ENCODE results near the gene LRBA. TPM values are rescaled to one million over a fixed set of nuclear protein-coding genes. Genes with fewer than 3 reads are reported as not detected.

Gene LRBA
- total RNA-seq, 1 experiment from 2014 or later: 55.3 TPM

DNA sequence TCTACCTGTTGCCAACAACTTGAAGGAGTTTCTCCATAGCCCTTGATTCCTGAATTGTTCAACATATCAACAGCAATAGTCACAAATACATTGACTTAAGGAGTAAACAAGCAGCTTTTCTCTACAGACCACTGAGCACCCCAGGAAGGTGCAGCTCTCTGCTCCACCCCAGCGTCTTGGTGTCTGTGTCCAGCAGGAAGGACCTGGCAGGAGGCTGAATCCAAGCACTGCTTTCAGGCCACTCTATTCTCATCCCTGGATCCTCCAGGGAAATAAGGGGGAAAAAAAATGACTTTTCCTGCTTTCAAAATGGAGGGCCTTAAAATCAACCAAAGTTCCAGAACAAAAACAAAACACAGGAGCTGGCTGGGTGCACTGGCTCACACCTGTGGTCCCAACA lies 593.5 kb downstream of the LRBA start:
- no CpG with 5 or more reads among the region's 1 CpG for WGBS (ENCODE audit: extremely low coverage, insufficient read length, low lambda C conversion rate)
- Histone ChIP-seq H4K20me1 (ENCODE audit: control insufficient read depth, insufficient read depth, insufficient read length) (no peaks in the 10 kb centered on the region), H2BK5ac (ENCODE audit: insufficient read length, low read length) (no peak overlapping the region), H2AFZ (ENCODE audit: low read length) (no peak overlapping the region), H2AK5ac (ENCODE audit: insufficient read length, low read length) (no peak overlapping the region), H2BK120ac (ENCODE audit: low read depth, low read length, poor library complexity, severe bottlenecking) (no peak overlapping the region), H4K5ac (ENCODE audit: insufficient read length, low read depth, low read length) (no peak overlapping the region), H2BK20ac (ENCODE audit: low read depth, low read length, poor library complexity, severe bottlenecking) (no peak overlapping the region), H3K14ac (ENCODE audit: insufficient read depth, low read length) (no peak overlapping the region), H3K4ac (ENCODE audit: low read depth, low read length) (no peak overlapping the region), H3K9ac (ENCODE audit: extremely low read depth, insufficient read length, low read length) (no peak overlapping the region), H3K79me2 (ENCODE audit: insufficient read depth, low read length) (no peaks in the 10 kb centered on the region), H3K4me2 (ENCODE audit: insufficient read depth, insufficient read length, low read length) (no peak overlapping the region), H3K23me2 (ENCODE audit: insufficient read length, low read depth, low read length, poor library complexity, severe bottlenecking) (no peaks in the 10 kb centered on the region), H3K56ac (ENCODE audit: insufficient read length, low read depth, low read length) (no peak overlapping the region), H3K79me1 (ENCODE audit: insufficient read depth, low read depth, low read length, poor library complexity, severe bottlenecking) (no peaks in the 10 kb centered on the region), H3K23ac (ENCODE audit: insufficient read length, low read depth, low read length) (no peak overlapping the region), H3K27me3 (ENCODE audit: insufficient read depth, low read length) (no peaks in the 10 kb centered on the region), H4K91ac (ENCODE audit: insufficient read length, low read depth, low read length) (no peak overlapping the region), H4K8ac (replicated peaks; ENCODE audit: insufficient read length, low read depth, low read length) (no peak overlapping the region), H3K18ac (ENCODE audit: insufficient read length, low read depth, low read length) (no peak overlapping the region), H3K4me1 (ENCODE audit: insufficient read depth, low read length) (no peaks in the 10 kb centered on the region), H3K27ac (ENCODE audit: insufficient read length, low read depth, low read length) (no peak overlapping the region), H2BK12ac (ENCODE audit: insufficient read length, low read depth, low read length) (no peak overlapping the region), H2BK15ac (ENCODE audit: low read depth, low read length) (no peak overlapping the region), H3T11ph (ENCODE audit: low read length) (no peak overlapping the region), H3K9me3 (ENCODE audit: control insufficient read depth, low read depth, low read length) (no peaks in the 10 kb centered on the region)
- no peak for DNase-seq
- Mint-ChIP-seq H3K4me3 (no peak overlapping the region), H3K27ac (peak overlapping the region in 2 of 3 experiments; percentile 49 to 67; a peak in 1 of 7 replicates), H3K36me3 (ENCODE audit: insufficient read depth in 1 of 3, low read depth in 3 of 3) (peaks cover 2 to 4% (median 3%) of the 10 kb centered on the region in 3 experiments; a peak in 3 of 7 replicates), H3K27me3 (ENCODE audit: low read depth) (no peaks in the 10 kb centered on the region), H3K9me3 (no peaks in the 10 kb centered on the region), H3K4me1 (no peaks in the 10 kb centered on the region; a peak in 1 of 4 replicates)
- TF ChIP-seq, protein P1, sequence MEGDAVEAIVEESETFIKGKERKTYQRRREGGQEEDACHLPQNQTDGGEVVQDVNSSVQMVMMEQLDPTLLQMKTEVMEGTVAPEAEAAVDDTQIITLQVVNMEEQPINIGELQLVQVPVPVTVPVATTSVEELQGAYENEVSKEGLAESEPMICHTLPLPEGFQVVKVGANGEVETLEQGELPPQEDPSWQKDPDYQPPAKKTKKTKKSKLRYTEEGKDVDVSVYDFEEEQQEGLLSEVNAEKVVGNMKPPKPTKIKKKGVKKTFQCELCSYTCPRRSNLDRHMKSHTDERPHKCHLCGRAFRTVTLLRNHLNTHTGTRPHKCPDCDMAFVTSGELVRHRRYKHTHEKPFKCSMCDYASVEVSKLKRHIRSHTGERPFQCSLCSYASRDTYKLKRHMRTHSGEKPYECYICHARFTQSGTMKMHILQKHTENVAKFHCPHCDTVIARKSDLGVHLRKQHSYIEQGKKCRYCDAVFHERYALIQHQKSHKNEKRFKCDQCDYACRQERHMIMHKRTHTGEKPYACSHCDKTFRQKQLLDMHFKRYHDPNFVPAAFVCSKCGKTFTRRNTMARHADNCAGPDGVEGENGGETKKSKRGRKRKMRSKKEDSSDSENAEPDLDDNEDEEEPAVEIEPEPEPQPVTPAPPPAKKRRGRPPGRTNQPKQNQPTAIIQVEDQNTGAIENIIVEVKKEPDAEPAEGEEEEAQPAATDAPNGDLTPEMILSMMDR (conservative IDR thresholded peaks at IDR 0.05): no peak
